ENCODE measurements around the gene UNC93B1. TPM values are rescaled to one million over a fixed set of nuclear protein-coding genes. Genes with fewer than 3 reads are reported as not detected.
A peak's percentile ranks its signal among the peaks of the same experiment; 100 is the strongest.
"Not testable (repeated sequence)": the region's sequence is repeated elsewhere in the genome, so short reads cannot be mapped to it uniquely, and the experiment has no call there.

Gene UNC93B1
- total RNA-seq, 1 donor from 2014 or later = 107 TPM

DNA sequence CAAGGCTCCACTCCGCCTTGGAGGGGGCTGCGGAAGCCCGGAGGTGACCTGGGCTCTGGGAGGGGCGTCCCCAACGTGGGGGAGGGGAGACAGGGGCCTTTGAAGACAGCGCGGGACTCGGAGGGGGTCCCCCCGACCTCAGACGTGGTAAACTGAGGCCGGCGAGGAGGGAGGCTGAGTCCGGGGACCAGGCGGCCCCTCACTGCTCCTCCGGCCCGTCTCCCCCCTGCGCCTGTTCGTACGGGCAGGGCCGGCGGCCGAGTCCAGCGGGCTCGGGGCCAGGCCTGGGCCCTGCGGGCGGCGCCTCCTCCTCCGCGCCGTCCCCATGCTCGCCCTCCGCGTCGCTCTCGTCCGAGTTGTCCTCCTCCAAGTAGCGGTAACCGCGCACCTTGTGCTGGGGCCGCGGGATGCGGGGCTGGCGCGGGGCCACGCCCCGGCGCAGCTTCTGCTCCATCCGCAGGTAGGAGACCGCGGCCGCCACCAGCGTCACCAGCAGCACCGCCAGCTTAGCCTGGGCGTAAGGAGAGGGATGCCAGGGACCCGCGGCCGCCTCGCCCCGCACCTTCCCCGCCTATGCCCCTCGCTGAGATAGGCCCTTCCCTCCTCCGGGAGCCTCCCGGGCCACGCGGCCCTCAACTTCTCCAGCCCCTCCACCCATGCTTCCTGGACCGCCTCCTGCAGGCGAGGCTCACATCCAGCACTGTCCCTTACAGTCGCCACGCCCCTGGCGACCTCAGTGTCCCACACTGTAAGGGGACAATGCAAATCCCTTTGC is 12.4 kb downstream of the UNC93B1 start:
- DNase-seq (ENCODE audit: low spot score) = not testable (repeated sequence)

GRCh38 chr11:67990546-67991346 is 13.2 kb downstream of the UNC93B1 start:
- not testable (repeated sequence) for DNase-seq (ENCODE audit: low spot score)

DNA sequence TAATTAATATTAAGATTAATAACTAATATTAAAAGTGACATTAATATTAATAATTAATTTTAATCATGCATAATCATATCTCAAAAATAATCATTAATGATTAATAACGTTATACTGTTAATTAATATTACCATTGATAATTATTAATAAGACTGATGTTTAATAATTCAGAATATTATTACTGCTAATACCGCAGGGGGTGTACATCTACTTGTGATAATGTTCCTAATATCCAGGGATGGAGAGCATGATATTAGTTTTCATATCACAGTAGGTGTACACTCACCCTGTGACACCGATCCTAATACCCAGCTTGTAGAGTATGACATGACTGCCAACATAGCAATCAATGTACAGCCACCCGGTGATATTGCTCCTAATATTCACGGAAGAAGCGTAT is 18.6 kb downstream of the UNC93B1 start:
- DNase-seq (ENCODE audit: low spot score) = not testable (repeated sequence)

- no peak for DNase-seq (ENCODE audit: low spot score)
Observed at GRCh38 chr11:67983951-67984350, 19.9 kb downstream of the UNC93B1 start.

GRCh38 chr11:67982255-67982857 is 21.5 kb downstream of the UNC93B1 start:
- DNase-seq (ENCODE audit: low spot score) = not testable (repeated sequence)

DNA sequence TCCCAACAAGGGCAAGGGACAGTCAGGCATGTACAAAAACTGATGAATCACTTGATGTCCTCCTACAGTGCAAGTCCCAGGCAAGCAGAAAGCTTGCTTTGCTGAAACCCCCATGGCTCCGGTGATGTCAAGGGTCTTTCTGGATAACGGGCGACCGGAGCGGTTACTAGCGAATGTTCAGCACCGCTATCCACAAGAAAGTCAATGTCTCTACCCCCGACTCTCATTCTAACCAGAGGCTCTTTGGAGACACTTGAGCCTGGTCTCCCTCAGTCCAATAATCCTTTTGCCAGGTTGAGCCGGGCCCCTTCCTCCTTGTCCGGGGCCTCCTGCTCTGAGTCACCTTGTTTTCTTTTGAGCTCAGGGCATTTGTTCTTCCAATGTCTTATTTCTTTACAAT is 22.7 kb downstream of the UNC93B1 start:
- DNase-seq (ENCODE audit: low spot score) = not testable (repeated sequence)

DNA sequence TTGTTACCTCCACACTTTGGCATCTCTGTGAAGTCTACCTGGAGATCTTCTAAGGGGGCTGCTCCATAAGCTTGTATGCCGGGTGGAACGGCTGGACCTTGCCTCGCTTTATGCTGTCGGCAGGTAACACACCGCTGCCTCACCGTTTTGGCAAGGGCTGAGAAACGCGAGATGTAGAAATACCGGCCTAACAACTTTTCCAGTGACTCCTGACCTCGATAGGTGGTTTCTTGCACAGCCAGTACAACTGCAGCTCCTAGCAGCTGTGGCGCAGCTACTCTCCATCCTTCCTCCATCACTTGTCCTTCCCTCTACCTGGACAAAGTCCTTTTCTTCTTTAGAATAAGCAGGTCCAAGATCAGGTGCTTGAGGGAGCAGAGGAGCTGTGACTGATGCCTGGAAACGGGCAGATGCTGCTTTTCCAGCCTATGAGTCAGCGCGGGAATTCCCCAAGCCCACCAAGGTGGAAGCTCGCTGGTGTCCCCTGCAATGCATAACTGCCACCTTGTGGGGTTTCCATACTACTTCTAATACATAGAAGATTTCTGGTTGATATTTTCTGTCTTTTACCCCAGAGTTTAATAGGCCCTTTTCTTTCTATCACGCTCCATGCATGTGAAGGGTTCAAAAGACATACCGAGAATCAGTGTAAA is 25.0 kb downstream of the UNC93B1 start:
- DNase-seq (ENCODE audit: low spot score) = peak; percentile 90

- DNase-seq (ENCODE audit: low spot score) = not testable (repeated sequence)
Observed at GRCh38 chr11:67974746-67975145, 29.2 kb downstream of the UNC93B1 start.

GRCh38 chr11:67965830-67966348 is 38.0 kb downstream of the UNC93B1 start:
- DNase-seq (ENCODE audit: low spot score) = not testable (repeated sequence)

DNA sequence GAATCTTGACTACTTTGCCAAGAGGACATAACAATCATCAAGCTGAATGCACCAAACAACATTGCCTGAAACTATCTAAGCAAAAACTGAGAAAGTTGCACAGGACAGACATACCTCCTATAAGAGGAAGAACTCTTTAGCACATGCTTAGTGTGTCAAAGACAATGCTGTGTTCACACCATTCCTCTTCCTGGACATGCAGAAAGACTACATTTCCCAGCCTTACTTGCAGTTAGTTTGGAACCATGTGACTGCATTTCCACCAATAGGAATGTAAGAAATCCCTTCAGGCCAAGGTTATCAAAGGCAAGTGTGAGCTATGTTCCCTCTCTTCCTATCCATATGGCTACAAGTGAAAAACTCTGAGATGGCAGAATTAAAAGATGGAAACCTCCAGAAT is 39.2 kb downstream of the UNC93B1 start:
- DNase-seq (ENCODE audit: low spot score) = not testable (repeated sequence)

- DNase-seq (ENCODE audit: low spot score) = not testable (repeated sequence)
Observed at GRCh38 chr11:67963879-67964278, 40.0 kb downstream of the UNC93B1 start.

DNA sequence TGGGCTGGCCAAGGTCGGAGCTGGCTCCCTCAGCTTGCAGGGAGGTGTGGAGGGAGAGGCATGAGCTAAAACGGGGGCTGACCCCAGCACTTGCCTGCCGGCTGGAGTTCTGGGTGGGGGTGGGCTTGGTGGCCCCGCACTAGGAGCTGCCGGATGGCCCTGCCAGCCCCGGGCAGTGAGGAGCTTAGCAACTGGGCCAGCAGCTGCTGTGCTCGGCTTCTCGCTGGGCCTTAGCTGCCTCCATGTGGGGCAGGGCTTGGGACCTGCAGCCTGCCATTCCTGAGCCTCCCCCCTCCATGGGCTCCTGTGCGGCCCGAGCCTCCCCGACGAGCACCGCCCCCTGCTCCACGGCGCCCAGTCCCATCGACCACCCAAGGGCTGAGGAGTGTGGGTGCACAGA is 40.7 kb downstream of the UNC93B1 start:
- DNase-seq (ENCODE audit: low spot score) = not testable (repeated sequence)

- DNase-seq (ENCODE audit: low spot score) = not testable (repeated sequence)
Observed at GRCh38 chr11:67956236-67956635, 47.7 kb downstream of the UNC93B1 start.

GRCh38 chr11:67955461-67956007 is 48.4 kb downstream of the UNC93B1 start:
- DNase-seq (ENCODE audit: low spot score) = peak; percentile 72

DNA sequence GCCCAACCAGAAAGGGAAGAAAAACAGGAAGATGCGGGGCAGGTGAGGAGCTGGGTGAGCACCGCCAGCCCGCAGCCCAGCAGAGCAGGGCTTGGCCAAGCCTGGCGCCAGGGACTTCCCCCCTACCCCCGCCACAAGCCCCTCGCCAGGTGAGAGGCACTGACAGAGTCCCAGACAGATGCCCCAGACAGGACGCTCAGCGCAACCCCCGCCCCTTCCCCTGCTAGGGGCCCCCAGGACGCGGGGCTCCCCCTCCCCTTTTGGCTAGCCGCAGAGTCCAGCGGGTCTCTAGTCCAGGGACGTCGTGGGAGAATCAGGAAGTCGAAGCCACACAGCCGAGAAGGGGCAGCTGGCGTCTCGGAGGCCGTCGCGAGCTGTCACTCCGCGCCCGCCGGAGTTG is 48.9 kb downstream of the UNC93B1 start:
- DNase-seq (ENCODE audit: low spot score) = not testable (repeated sequence)

- not testable (repeated sequence) for DNase-seq (ENCODE audit: low spot score)
Observed at GRCh38 chr11:67954251-67954650, 49.6 kb downstream of the UNC93B1 start.

DNA sequence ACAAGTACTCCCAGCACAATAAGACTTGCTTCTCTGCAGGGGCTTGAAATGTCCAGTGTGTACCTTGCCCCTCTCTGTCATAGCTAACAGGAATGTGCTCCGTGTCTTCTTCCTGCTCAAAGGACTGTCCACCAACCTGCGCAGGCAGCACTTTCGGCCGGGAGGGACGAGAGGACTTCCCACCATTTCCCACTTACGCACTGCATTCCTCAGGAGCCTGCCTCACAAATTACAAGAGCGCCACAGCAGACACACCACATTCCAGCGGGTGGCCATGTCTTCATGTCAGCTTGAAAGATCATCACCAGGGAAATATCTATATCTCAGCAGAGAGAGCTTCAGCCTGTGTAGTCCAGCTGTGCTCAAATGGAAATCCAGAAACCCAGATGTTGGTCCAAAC is 53.2 kb downstream of the UNC93B1 start:
- DNase-seq (ENCODE audit: low spot score) = not testable (repeated sequence)

GRCh38 chr11:67947785-67948184 is 56.1 kb downstream of the UNC93B1 start:
- not testable (repeated sequence) for DNase-seq (ENCODE audit: low spot score)

DNA sequence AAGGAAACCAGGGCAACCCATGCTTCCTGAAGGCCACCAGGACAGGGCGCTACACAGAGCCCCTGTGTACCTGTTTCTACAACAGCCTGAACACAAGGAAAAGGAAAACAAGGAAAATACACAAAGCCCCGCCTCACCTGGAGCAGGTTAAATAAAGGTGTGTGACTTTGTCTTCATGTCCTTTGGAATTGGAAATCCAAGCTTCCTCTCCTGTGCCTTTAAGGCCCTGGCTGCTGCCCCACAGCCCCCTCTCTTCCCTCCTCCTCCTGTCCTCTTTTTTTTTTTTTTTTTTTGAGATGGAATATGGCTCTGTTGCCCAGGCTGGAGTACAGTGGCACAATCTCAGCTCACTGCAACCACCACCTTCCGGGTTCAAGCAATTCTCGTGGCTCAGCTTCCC is 57.5 kb downstream of the UNC93B1 start:
- peak; percentile 49 for DNase-seq (ENCODE audit: low spot score)

DNA sequence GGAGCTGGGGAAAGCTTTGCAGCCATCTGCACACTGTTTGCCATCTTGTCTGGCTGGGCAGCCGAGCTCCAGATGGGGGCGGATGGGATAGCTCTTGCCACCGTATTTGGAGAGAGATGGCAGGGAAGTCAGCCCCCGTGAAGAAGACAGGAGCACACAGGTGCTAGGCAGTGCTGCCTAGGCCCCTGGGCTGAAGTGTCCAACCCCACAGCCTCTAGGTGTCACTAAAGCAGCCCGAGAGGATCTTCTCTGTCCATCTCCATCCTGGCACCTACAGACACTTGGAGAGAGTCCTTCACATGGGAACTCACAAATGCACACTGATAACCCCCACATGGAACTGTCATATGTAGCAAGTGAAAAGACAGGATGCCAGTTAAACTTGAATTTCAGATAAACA is 60.5 kb downstream of the UNC93B1 start:
- DNase-seq (ENCODE audit: low spot score) = not testable (repeated sequence)

All from mucosa of gallbladder (tissue), 1 donor.